ENCODE data around the gene AK5.

GRCh38 chr1:77400781-77401180 lies 119.0 kb downstream of the AK5 start:
- no peak for TF ChIP-seq FOXP2 (optimal IDR thresholded peaks at IDR 0.05; ENCODE audit: borderline replicate concordance, extremely low read depth, extremely low read length, insufficient read depth)
- no peak for TF ChIP-seq REST (IDR thresholded peaks at IDR 0.05; ENCODE audit: insufficient read depth in 1 of 2, low read depth in 2 of 2, low read length in 2 of 2)
